Measurements from ENCODE around the gene ACYP2. TPM values are rescaled to one million over a fixed set of nuclear protein-coding genes. Genes with fewer than 3 reads are reported as not detected.
"Not testable (repeated sequence)": the region's sequence is repeated elsewhere in the genome, so short reads cannot be mapped to it uniquely, and the experiment has no call there.

Gene ACYP2
- total and polyA plus RNA-seq, 12 donors = 36.9 to 101 (median 53.1) TPM

GRCh38 chr2:54120950-54121349 is 5.5 kb downstream of the ACYP2 start:
- intact Hi-C loops (cut with DNase I) = no loop called here
- peaks cover 5 to 26% of the 10 kb centered on the region in 2 donors for H3K4me1 ChIP-seq (replicated peaks in 1 of 2)
- DNase-seq = no peak
- H3K27ac ChIP-seq = no peak overlapping the region
- 96 to 99% (median 97%) methylated on average over 8 of the region's 8 CpGs for WGBS, 4 donors
- H3K4me3 ChIP-seq = no peak overlapping the region
- no peaks in the 10 kb centered on the region for H3K27me3 ChIP-seq
- H3K36me3 ChIP-seq (replicated peaks in 1 of 2) = no peaks in the 10 kb centered on the region
- no peak for TF ChIP-seq POLR2A (IDR thresholded peaks at IDR 0.05)
- TF ChIP-seq, protein P1, sequence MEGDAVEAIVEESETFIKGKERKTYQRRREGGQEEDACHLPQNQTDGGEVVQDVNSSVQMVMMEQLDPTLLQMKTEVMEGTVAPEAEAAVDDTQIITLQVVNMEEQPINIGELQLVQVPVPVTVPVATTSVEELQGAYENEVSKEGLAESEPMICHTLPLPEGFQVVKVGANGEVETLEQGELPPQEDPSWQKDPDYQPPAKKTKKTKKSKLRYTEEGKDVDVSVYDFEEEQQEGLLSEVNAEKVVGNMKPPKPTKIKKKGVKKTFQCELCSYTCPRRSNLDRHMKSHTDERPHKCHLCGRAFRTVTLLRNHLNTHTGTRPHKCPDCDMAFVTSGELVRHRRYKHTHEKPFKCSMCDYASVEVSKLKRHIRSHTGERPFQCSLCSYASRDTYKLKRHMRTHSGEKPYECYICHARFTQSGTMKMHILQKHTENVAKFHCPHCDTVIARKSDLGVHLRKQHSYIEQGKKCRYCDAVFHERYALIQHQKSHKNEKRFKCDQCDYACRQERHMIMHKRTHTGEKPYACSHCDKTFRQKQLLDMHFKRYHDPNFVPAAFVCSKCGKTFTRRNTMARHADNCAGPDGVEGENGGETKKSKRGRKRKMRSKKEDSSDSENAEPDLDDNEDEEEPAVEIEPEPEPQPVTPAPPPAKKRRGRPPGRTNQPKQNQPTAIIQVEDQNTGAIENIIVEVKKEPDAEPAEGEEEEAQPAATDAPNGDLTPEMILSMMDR (IDR thresholded peaks at IDR 0.05) = no peak
- H3K9me3 ChIP-seq (replicated peaks in 1 of 3) = no peaks in the 10 kb centered on the region

GRCh38 chr2:54122171-54122935 is 6.9 kb downstream of the ACYP2 start:
- peak overlapping the region; percentile 14 to 75 (median 73) for H3K27ac ChIP-seq
- WGBS, 4 donors = 57 to 70% (median 61%) methylated on average over 3 of the region's 3 CpGs
- H3K27me3 ChIP-seq = no peaks in the 10 kb centered on the region
- no peaks in the 10 kb centered on the region for H3K36me3 ChIP-seq (replicated peaks in 1 of 2)
- peak in 4 of 7 donors; percentile 29 to 35 (median 34) for DNase-seq
- intact Hi-C loops (cut with DNase I) = no loop called here
- no peaks in the 10 kb centered on the region for H3K9me3 ChIP-seq (replicated peaks in 1 of 3)
- TF ChIP-seq, protein P1 (IDR thresholded peaks at IDR 0.05) = no peak
- no peak for TF ChIP-seq POLR2A (IDR thresholded peaks at IDR 0.05)
- H3K4me1 ChIP-seq (replicated peaks in 1 of 2) = peaks cover 5 to 19% of the 10 kb centered on the region in 2 donors
- H3K4me3 ChIP-seq = no peak overlapping the region

DNA sequence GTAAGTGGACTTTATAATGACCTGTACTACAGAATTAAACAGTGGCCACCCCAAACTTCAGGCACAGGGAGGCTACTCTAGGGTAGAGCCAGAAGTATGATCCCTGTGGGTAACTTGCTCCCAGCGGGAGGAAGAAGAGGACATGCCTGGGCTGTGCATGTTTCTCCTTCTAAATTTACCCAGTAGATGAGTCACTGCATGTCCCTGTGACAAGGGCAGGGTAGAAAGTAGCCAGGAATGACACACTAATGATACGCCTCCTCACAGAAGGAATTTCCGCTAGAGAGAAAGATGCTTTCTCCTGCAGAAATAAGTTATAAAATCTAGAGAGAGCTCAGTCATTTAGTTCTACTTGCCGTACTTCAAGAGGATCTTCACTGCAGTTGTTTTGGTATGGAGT is 7.5 kb downstream of the ACYP2 start:
- Histone ChIP-seq H3K36me3 (replicated peaks in 1 of 2) (no peaks in the 10 kb centered on the region), H3K4me3 (no peak overlapping the region), H3K27ac (peak overlapping the region; percentile 14 to 75 (median 73)), H3K4me1 (replicated peaks in 1 of 2) (peaks cover 5 to 19% of the 10 kb centered on the region in 2 donors), H3K27me3 (no peaks in the 10 kb centered on the region), H3K9me3 (replicated peaks in 1 of 3) (no peaks in the 10 kb centered on the region)
- TF ChIP-seq POLR2A (IDR thresholded peaks at IDR 0.05) = peak in 1 of 2 donors; percentile 72
- TF ChIP-seq, protein P1 (IDR thresholded peaks at IDR 0.05) = no peak
- 37 to 57% (median 49%) methylated on average over 3 to 4 of the region's 4 CpGs for WGBS, 4 donors
- DNase-seq = peak; percentile 45 to 74 (median 67)
- intact Hi-C loops (cut with DNase I) = no loop called here

DNA sequence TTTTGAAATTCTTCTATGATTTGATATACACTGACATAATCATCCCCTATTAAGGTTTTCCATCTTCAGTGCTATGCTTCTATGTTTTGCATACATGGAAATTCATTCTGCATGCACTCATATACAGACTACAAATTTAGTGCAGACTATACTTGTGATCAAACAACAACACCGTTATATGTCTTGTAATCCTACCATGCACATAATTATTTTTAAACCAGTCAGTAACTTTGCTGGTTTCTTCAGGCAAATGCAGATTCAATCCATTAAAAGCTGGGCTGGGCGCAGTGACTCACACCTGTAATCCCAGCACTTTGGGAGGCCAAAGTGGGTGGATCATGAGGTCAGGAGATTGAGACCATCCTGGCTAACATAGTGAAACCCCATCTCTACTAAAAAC is 11.8 kb downstream of the ACYP2 start:
- DNase-seq, H3K27ac ChIP-seq: not testable (repeated sequence)
- 92 to 98% (median 95%) methylated on average over 2 of the region's 2 CpGs for WGBS, 4 donors

GRCh38 chr2:54133056-54133455 is 17.6 kb downstream of the ACYP2 start:
- Histone ChIP-seq H3K9me3 (replicated peaks in 1 of 3) (no peaks in the 10 kb centered on the region), H3K27ac (no peak overlapping the region), H3K36me3 (replicated peaks in 1 of 2) (no peaks in the 10 kb centered on the region), H3K4me1 (replicated peaks in 1 of 2) (no peaks in the 10 kb centered on the region), H3K27me3 (no peaks in the 10 kb centered on the region), H3K4me3 (no peak overlapping the region)
- DNase-seq = no peak
- no peak for TF ChIP-seq POLR2A (IDR thresholded peaks at IDR 0.05)
- TF ChIP-seq, protein P1 (IDR thresholded peaks at IDR 0.05) = no peak
- WGBS, 4 donors = 96 to 99% (median 99%) methylated on average over 4 of the region's 4 CpGs
- intact Hi-C loops (cut with DNase I) = no loop called here

More for the DNA sequence above, 11.8 kb downstream of the ACYP2 start:
- H3K36me3 ChIP-seq (replicated peaks in 1 of 2); H3K4me3 ChIP-seq; H3K27me3 ChIP-seq; intact Hi-C loops (cut with DNase I); H3K9me3 ChIP-seq (replicated peaks in 1 of 3): not testable (repeated sequence)
- peaks cover 5 to 14% of the 10 kb centered on the region in 2 donors for H3K4me1 ChIP-seq (replicated peaks in 1 of 2)
